ENCODE results near the gene EXOC4. TPM values are rescaled to one million over a fixed set of nuclear protein-coding genes. Genes with fewer than 3 reads are reported as not detected.

Gene EXOC4
- total RNA-seq, 1 donor from 2014 or later = 41.3 TPM

DNA sequence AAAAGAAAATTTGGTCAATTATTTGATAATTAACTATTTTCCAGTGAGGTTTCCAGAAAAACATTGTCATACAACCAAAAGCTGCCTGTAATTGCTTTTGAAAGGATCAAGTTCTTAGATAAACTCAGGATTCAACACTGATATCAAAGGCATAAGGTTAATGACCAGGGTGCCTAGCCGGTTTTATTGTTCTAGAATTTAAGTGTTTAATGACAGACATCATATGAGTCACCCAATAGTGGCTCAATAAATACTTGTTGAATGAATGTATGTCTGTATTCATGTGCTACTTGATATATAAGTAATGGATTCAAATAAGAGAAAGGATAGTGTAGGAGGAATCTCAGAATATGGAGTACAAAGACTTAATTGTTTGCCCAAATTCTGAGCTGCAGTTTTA, 678.2 kb downstream of the EXOC4 start:
- TF ChIP-seq, protein P1, sequence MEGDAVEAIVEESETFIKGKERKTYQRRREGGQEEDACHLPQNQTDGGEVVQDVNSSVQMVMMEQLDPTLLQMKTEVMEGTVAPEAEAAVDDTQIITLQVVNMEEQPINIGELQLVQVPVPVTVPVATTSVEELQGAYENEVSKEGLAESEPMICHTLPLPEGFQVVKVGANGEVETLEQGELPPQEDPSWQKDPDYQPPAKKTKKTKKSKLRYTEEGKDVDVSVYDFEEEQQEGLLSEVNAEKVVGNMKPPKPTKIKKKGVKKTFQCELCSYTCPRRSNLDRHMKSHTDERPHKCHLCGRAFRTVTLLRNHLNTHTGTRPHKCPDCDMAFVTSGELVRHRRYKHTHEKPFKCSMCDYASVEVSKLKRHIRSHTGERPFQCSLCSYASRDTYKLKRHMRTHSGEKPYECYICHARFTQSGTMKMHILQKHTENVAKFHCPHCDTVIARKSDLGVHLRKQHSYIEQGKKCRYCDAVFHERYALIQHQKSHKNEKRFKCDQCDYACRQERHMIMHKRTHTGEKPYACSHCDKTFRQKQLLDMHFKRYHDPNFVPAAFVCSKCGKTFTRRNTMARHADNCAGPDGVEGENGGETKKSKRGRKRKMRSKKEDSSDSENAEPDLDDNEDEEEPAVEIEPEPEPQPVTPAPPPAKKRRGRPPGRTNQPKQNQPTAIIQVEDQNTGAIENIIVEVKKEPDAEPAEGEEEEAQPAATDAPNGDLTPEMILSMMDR (conservative IDR thresholded peaks at IDR 0.05; ENCODE audit: low read depth, low read length) = no peak
- no peak for DNase-seq (ENCODE audit: low read depth)
- H3K4me3 ChIP-seq (ENCODE audit: low read depth, low read length) = no peak overlapping the region

DNA sequence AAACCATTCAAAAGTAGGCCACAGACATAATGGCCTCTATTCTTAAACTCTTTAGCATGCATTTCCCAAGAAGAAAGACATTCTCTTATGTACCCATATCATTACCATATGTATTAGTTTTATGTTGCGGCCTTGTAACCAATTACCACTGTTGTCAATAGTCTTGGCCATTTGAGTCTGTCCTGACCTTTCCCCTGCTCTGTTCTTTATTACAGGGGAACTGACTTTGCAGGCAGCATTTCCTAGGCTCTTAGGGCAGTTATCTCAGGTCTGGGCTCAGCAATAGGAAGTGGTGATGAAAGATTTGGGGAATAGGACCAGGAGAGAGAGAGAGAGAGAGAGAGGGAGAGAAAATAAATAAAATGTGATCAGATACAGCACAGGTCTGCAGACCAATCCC, 679.7 kb downstream of the EXOC4 start:
- TF ChIP-seq, protein P1 (conservative IDR thresholded peaks at IDR 0.05; ENCODE audit: low read depth, low read length) = no peak
- H3K4me3 ChIP-seq (ENCODE audit: low read depth, low read length) = no peak overlapping the region
- no peak for DNase-seq (ENCODE audit: low read depth)

DNA sequence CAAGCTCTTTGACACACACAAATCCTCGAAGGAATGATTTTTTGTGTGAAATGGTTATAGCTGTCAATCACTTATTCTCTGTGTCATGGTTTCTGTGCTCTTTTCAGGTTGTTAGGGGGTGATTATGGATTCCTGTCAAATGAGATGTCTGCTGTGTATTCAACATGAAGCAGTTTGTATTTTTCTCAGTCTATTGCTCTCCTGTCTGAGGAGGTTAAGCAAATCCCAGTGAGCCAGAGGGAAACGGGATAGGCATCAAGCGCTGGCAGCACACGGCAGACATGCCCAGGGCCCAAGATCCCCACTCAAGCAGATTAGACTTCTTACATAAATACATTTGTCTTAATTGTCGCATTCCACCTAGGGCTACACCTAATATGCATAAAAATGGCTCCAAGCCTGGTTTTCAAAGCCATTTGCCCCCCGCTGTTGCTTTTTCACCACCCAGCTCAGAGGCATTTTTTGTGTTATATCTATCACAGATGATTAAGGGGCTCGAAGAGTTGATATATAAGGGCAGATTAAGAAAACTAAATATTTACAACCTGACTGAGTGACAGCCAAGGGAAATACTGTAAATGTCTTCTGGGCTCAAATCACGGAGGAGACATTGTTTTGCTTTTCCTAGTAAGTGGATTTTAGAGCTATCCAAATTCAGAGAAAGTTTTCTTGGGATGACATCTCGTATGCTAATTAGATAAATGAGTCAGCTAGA, 681.5 kb downstream of the EXOC4 start:
- DNase-seq (ENCODE audit: low read depth) = no peak
- TF ChIP-seq, protein P1 (conservative IDR thresholded peaks at IDR 0.05; ENCODE audit: low read depth, low read length) = no peak
- no peak overlapping the region for H3K4me3 ChIP-seq (ENCODE audit: low read depth, low read length)

DNA sequence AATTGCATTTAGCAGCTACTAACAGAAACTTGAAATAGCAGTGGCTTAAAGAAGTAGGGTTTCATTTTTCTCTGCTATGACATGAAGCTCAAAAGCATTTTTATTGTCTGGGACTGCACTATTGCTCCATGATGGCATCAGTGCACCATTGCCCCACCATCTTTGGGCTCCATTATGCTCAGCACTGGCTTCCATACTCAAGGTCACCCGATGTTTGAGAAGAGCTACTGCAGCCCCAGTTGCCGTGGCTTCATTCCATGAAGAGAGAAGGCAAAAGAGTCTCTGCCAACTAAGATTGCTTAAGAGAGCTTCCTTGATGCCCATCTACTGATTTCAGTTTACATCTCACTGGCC, 682.1 kb downstream of the EXOC4 start:
- H3K4me3 ChIP-seq (ENCODE audit: low read depth, low read length) = no peak overlapping the region
- TF ChIP-seq, protein P1 (conservative IDR thresholded peaks at IDR 0.05; ENCODE audit: low read depth, low read length) = no peak
- no peak for DNase-seq (ENCODE audit: low read depth)

DNA sequence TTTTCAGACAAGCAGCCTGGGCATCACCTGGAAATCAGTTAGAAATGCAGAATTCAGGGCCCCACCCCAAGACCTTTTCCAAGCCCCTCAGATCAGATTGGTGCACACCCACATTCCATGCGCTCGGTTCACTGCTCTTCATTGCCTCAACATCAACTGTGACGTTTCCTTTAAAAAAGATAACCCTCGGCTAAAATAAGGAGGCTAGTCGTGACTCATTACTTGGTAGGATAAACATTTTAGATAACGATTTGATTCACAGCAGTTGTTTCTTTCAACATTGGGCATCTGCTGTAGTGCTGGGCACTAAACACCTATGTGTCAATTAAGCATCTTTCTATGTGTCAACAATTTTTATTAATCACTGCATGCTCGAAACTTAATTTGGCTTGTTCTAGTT, 683.2 kb downstream of the EXOC4 start:
- DNase-seq (ENCODE audit: low read depth) = no peak
- no peak overlapping the region for H3K4me3 ChIP-seq (ENCODE audit: low read depth, low read length)
- TF ChIP-seq, protein P1 (conservative IDR thresholded peaks at IDR 0.05; ENCODE audit: low read depth, low read length) = no peak

DNA sequence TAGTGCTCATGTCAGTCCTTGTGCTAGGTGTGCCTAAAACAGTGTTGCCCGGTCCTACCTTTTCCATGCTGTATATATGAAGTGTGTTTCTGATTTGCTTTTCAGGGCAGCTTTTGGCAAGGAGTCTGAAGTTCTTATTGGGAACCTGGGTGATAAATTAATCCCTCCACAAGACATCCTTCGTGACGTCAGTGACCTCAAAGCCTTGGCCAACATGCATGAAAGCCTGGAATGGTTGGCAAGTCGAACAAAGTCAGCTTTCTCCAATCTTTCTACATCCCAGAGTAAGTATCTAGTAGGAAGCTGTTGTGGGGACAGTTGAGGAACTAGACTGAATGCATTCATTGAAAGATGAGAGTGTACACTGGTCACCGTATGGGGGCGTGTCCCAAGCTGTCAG, 684.9 kb downstream of the EXOC4 start:
- DNase-seq (ENCODE audit: low read depth) = no peak

More for the DNA sequence above, 684.9 kb downstream of the EXOC4 start:
- TF ChIP-seq, protein P1 (conservative IDR thresholded peaks at IDR 0.05; ENCODE audit: low read depth, low read length) = no peak
- H3K4me3 ChIP-seq (ENCODE audit: low read depth, low read length) = no peak overlapping the region
